ENCODE results near the gene BOLA3. TPM values are rescaled to one million over a fixed set of nuclear protein-coding genes. Genes with fewer than 3 reads are reported as not detected.

Gene BOLA3
- total and polyA plus RNA-seq, 2 donors (not counting 3 experiments of a cell fraction or from before 2014, with no cell fraction given): 28.7 to 42.4 TPM

DNA sequence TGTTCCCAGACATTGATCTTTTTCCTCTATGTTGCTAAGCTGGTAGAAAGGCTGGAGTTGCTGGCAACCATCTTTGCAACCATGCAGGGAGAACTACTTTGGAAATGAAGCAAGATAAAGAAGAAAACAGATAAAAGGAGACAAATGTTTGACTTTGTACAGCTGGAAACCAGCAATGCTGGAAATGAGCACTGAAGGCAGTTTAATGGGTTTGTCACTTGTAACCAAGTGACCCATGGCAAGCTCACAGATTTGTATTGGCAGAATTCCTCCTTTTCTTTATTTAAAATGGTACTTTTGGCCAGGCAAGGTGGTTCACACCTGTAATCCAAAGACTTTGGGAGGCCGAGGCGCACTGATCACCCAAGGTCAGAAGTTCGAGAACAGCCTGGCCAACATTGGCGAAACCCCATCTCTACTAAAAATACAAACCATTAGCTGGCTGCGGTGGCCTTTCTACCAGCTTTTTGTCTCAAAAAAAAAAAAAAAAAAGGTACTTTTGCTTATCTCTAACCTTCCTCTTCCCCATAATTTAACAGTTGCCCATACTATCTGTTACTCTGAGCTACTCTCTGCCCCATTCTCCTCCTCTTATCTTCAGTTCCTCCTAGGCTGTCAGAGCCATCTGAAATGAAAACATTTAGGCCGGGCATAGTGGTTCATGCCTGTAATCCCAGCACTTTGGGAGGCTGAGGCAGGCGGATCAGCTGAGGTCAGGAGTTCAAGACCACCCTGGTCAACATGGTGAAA, 2.0 kb upstream of the BOLA3 start:
- ChIA-PET CTCF (interaction anchor here (0.8 to 7.7 kb wide), 8 partner anchors 11 to 327 kb away, joined by 3 to 180 read pairs (median 6); partner anchors contain the start of genes MOB1A and STAMBP), POLR2A (interaction anchor here (0.6 to 0.7 kb wide), 3 partner anchors 32 to 246 kb away, joined by 4 to 6 read pairs (median 4); no protein-coding TSS in a partner anchor)
- Histone ChIP-seq H4K20me1 (replicated peaks; ENCODE audit: control insufficient read depth, extremely low read depth, insufficient read depth, low read length) (no peaks in the 10 kb centered on the region), H3K36me3 (ENCODE audit: control insufficient read depth in 2 of 2, extremely low read depth in 1 of 2, insufficient read depth in 2 of 2, low read length in 2 of 2) (peaks cover 0 to 3% of the 10 kb centered on the region in 2 experiments), H3K27me3 (ENCODE audit: control insufficient read depth in 2 of 2, insufficient read depth in 2 of 2, low read length in 2 of 2) (no peaks in the 10 kb centered on the region), H3K4me3 (replicated peaks in 1 of 3; ENCODE audit: insufficient read depth in 1 of 3, low read depth in 1 of 3, low read length in 3 of 3) (no peak overlapping the region), H3K9me1 (replicated peaks; ENCODE audit: control insufficient read depth, extremely low read depth, insufficient read depth, low read length) (no peaks in the 10 kb centered on the region), H3K4me2 (ENCODE audit: insufficient read depth, low read length) (no peak overlapping the region), H3K4me1 (ENCODE audit: control insufficient read depth, extremely low read depth, insufficient read depth, low read length) (peaks cover 10% of the 10 kb centered on the region), H2AFZ (ENCODE audit: low read depth, low read length) (no peak overlapping the region), H3K27ac (ENCODE audit: insufficient read depth, low read depth, low read length) (no peak overlapping the region), H3K9ac (replicated peaks; ENCODE audit: extremely low read depth, insufficient read depth, low read length) (no peak overlapping the region), H3K9me3 (replicated peaks; ENCODE audit: control insufficient read depth, insufficient read depth, low read length) (no peaks in the 10 kb centered on the region), H3K79me2 (ENCODE audit: control insufficient read depth, insufficient read depth, low read length) (peaks cover 8% of the 10 kb centered on the region)
- no peak for DNase-seq (ENCODE audit: low read depth, low spot score)
- intact Hi-C loops (cut with micrococcal nuclease) (loop anchor here (2.0 to 10.0 kb wide), 3 partner anchors 49 to 242 kb away; partner anchors contain the start of genes MTHFD2 and TET3), dilution Hi-C loops (cut with MboI; ENCODE audit: extremely low pct_ligation_motif_present, low sequenced_read_pairs) (no loop called here)
- no peak for FAIRE-seq
- TF ChIP-seq EZH2 (IDR thresholded peaks at IDR 0.05; ENCODE audit: borderline replicate concordance, low read depth, low read length, severe bottlenecking): no peak
- TF ChIP-seq POLR2AphosphoS5 (IDR thresholded peaks at IDR 0.05; ENCODE audit: insufficient read depth, low read depth, low read length): no peak
- no peak for TF ChIP-seq CTCF (IDR thresholded peaks at IDR 0.05; ENCODE audit: extremely low read depth in 1 of 2, insufficient read depth in 1 of 2, low read depth in 1 of 2, low read length in 2 of 2)
- TF ChIP-seq, protein P1, sequence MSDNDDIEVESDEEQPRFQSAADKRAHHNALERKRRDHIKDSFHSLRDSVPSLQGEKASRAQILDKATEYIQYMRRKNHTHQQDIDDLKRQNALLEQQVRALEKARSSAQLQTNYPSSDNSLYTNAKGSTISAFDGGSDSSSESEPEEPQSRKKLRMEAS (IDR thresholded peaks at IDR 0.05; ENCODE audit: insufficient read depth, insufficient read length): no peak
- no peak for TF ChIP-seq JUN (IDR thresholded peaks at IDR 0.05; ENCODE audit: borderline replicate concordance, insufficient read depth, insufficient read length, low read depth)
- no peak for TF ChIP-seq FOS (IDR thresholded peaks at IDR 0.05; ENCODE audit: borderline replicate concordance, insufficient read depth, low read length)
- TF ChIP-seq POLR2A (IDR thresholded peaks at IDR 0.05; ENCODE audit: low read depth, low read length): no peak
- TF ChIP-seq GATA2 (IDR thresholded peaks at IDR 0.05; ENCODE audit: insufficient read depth, insufficient read length, low read depth, low read length): no peak
- TF ChIP-seq MYC (IDR thresholded peaks at IDR 0.05; ENCODE audit: low read depth, low read length): no peak
- no TSS peak for BruUV-seq (replicated peaks)
